Cardiac septum (tissue), 1 donor: ENCODE data around the gene IKBKE. TPM values are rescaled to one million over a fixed set of nuclear protein-coding genes. Genes with fewer than 3 reads are reported as not detected.

Experiments used
- DNase-seq: peaks from one replicate; pipeline ENCODE4 v3.0.0-alpha.2; 2020; ENCODE audit warnings: low spot score
- intact Hi-C: fragments of 100-400 bp; cut with DNase I; formaldehyde crosslinking; loops from one replicate; pipeline ENCODE4 v1.14.0; 2022
- total RNA-seq: library from RNA; stranded (reverse); fragmentation: NEBNext Ultra II Directional; extraction: Animal tissue kit (Norgen Biotek cat#: 25700); gene quantifications from one replicate; pipeline ENCODE4 v1.2.1, GENCODE V29; 2021
- donor health status: DM: no; HTN: no; CAD: no.

The IKBKE gene
- total RNA-seq, 1 donor from 2014 or later = 0.97 TPM

DNA sequence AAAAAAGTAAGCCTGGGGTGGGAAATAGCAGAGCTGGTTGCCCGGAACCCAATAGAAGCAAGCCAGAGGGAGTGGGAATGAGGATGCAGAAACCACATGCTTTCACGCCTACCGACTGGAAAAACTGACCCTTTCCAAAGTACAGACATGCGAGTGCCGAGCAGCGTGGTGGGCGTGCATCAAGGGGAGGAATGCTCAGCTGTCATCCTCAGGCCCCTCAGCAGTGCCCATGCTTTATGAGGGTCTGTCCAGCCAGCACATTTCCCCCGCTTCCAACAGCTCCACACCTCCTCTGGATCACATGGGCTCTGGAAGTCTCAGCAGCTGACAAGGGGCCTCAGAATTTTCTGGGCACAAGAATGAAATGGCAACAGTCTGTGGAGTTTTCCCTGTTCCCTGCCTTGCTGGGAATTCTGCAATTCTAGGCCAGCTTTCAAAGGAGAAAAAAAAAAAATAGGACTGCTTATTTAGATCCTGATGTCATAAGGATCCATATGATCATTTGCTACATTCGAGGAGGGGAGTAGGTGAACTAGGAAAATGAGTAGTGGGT is 19.1 kb upstream of the IKBKE start:
- intact Hi-C loops = no loop called here
- no peak for DNase-seq

DNA sequence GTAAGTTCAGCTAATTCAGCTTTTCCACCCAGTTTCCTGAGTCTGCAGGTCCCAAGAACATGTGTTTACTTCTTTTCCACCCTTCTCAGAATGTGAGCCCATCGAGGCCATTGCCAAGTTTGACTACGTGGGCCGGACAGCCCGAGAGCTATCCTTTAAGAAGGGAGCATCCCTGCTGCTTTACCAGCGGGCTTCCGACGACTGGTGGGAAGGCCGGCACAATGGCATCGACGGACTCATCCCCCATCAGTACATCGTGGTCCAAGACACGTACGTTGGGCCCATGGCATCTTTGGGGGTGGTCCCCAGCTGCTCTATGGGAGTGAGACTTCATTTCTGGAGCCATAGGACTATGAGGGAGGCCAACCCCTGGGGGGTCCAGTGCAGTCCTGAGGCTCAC is 17.2 kb upstream of the IKBKE start:
- intact Hi-C loops = no loop called here
- no peak for DNase-seq

DNA sequence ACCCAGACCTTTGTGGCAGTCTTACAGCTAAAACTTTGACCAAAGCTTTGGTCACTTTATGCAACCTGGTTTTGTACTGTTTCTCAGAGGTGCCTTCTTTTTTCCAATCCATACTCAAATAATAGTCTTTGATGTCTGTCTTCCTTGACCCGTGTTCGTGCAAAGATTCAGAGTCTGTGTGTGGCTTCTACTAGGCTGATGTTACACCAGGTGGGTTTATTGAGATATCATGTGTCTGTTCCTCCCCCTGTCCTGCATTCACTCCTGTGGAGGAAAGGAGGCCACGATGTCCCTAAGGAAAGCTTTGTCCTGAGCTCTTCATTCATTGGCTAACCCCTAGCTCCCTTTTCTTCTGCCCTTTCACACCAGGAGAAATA is 15.0 kb upstream of the IKBKE start:
- intact Hi-C loops = no loop called here
- DNase-seq = no peak

DNA sequence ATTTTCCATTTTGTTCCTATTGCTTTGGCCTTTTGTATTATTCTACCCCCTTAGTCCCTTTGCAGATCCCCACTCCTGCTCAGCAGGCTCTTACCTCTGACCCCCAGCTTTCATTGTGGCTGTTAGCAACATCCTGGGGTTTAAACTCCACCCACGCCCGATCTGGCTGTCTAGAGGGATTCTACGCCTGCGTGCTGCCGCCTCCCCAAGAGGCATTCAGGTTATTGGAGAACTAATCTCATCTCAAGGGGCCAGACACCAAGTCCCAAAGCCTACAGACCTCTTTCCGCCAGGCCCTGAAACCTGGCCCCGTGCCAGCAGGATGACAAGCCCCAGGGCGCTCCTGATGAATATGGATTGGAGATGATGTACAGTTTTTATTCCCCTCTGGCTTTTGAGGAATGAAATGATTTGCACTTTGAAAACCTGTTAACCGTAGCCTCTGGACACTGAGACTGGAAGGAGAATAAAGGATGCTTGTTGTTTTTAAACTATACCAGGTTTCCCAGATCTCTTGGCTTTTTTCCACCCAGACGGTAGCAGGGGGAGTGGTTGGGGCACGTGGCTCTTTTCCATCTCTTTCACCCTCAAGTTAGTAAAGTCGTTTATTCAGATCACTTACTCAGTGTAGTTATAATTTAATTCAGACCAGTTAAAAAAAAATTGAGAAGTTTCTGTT is 14.5 kb upstream of the IKBKE start:
- DNase-seq = no peak
- intact Hi-C loops = no loop called here

DNA sequence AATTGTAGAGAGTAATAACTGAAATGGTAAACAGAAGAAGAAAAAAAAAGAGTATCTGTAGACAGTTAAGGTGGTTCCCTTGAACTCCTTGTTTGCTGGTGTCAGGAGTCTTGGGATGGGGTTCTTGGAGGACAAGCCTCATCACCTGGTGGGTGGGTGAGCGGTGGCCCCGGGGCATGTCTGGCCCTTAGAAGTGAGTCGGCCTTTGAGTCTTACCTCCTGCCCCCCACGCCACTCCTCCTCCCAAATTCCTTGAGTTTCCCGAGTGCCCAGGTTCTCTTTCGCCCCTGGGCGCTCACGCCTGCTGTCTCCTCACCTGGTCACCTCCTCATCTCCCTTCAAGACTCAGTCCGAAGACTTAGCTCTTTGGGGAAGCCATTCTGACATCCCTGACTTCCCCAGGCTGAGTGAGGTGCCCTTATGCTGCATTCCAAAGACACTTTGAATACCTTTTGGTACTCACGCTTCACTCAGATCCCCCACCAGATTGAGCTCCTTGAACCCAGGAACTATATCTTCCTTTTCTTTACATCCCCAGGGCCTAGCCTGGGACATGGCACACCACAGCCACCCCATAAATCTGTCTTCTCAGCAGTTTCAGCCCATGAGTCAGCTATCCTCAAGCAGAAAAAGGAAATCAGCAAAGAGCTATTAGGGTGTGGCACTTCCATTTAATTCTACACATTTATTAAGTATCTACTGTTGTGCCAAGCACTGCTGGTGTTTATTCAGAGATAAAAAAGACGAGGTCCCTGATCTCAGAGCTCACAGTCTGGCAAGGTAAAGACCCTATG is 13.5 kb upstream of the IKBKE start:
- intact Hi-C loops = no loop called here
- no peak for DNase-seq

GRCh38 chr1:206457408-206458120 is 12.7 kb upstream of the IKBKE start:
- intact Hi-C loops = no loop called here

GRCh38 chr1:206459703-206460102 is 10.6 kb upstream of the IKBKE start:
- intact Hi-C loops = no loop called here
- no peak for DNase-seq

More at GRCh38 chr1:206457408-206458120, 12.7 kb upstream of the IKBKE start:
- DNase-seq = no peak

DNA sequence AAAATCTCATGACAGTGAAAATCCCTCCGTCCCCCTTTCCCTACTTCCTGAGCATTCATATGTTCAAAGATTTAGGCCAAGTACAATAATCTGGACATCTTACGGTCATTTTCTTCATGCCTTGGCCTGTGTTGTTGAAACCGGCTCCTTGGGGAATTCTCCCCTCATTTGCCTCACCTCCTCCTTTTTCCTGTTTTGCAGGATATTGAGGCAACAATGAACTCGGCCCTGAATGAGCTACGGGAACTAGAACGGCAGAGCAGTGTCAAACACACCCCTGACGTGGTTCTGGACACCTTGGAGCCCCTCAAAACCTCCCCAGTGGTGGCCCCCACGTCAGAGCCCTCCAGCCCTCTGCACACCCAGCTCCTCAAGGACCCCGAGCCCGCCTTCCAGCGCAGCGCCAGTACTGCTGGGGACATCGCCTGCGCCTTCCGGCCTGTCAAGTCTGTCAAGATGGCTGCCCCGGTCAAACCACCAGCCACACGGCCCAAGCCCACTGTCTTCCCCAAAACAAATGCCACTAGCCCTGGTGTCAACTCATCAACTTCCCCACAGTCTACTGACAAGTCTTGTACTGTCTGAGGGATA is 9.3 kb upstream of the IKBKE start:
- intact Hi-C loops = no loop called here
- no peak for DNase-seq

- intact Hi-C loops = no loop called here
- DNase-seq = no peak
Observed at GRCh38 chr1:206461602-206462455, 8.4 kb upstream of the IKBKE start.

- intact Hi-C loops = no loop called here
- DNase-seq = no peak
Observed at GRCh38 chr1:206463137-206463536, 7.1 kb upstream of the IKBKE start.

DNA sequence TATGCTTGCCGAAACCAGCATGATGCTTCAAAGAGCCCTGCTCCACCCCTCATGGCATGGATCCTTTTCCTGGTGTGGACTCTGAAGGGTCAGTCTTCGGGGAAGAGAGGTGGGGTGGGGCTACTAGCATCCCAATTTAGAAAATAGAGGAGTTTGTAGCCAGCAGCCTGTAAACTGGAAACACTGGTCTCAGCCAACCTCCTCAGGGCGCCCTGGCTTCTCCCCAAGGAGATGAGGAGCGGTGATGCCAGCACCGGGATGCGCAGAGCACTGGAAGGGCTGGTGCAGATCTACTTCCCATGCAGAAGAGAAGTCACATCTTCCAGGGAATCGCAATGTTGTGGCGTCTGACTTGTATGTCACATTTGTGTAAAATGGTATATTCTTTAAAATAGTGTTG is 6.4 kb upstream of the IKBKE start:
- no peak for DNase-seq

GRCh38 chr1:206464456-206464964 is 5.8 kb upstream of the IKBKE start:
- no peak for DNase-seq
- intact Hi-C loops = no loop called here

More for the DNA sequence above, 6.4 kb upstream of the IKBKE start:
- intact Hi-C loops = no loop called here

- intact Hi-C loops = no loop called here
- DNase-seq = no peak
Observed at GRCh38 chr1:206465951-206466350, 4.3 kb upstream of the IKBKE start.

DNA sequence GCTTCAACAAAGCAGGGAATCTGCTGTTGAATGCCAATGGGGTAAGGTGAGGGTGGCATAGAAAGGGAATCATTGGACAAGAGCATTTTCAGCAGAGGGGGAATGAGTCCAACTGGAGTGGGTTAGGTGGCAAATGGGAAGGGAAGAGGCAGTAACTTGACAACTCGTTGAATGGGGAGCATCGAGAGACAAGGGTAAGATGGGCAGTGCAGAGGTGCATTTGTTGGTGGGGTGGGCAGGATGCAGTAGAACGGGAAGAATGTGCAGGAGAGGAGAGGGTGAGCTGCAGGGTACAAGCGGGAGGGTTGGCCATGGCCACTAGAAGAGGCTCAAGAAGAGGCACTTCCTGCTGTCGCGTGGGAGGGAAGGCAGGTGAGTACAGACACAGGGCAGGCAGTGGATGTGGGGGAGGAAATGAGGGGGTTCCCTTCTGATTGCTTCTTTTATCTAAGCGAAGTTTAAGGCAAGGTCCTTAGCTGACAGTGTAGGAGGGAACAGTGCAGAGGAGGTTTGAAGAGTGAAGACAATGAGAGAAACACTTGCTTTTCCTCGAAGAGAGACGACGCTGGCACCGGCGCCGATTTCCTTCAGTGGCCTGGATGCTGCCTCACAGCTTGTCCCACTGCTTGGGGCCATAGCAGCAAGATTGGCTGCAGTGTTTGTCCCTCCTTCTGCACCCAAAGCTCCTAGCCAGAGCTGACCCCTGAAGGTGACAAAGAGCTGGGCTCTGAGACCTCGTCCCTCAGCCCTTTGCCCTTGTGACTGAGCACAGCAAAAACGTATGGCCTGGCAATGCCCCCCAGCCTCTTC is 3.2 kb upstream of the IKBKE start:
- intact Hi-C loops = no loop called here
- no peak for DNase-seq

GRCh38 chr1:206467915-206468314 is 2.4 kb upstream of the IKBKE start:
- intact Hi-C loops = no loop called here

DNA sequence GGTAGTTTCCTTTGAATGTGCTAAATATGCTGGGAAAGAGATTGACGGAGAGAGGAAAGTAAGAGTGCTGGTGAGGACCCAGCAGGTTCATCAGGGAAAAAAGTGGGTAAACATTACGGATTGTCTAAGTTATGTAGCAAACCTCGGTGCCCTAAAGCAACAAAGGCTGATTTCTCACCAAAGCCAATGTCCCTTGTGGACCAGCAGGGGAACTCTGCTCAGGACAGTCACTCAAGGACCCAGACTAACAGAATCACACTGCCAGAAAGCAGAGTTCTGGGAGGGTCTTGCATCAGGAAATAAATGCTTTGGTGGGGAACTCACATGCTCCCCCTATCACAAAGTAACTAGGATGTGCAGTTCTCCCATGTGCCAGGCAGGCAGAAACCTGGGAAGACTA is 1.7 kb upstream of the IKBKE start:
- DNase-seq = no peak

More at GRCh38 chr1:206467915-206468314, 2.4 kb upstream of the IKBKE start:
- no peak for DNase-seq

GRCh38 chr1:206469411-206469932 is 804 bp upstream of the IKBKE start:
- no peak for DNase-seq
- intact Hi-C loops = no loop called here

More for the DNA sequence above, 1.7 kb upstream of the IKBKE start:
- intact Hi-C loops = no loop called here
